Neural crest cell (in vitro differentiated cells): Measurements from ENCODE around the gene SGSH. TPM values are rescaled to one million over a fixed set of nuclear protein-coding genes. Genes with fewer than 3 reads are reported as not detected.
A peak's percentile ranks its signal among the peaks of the same experiment; 100 is the strongest.

Source experiments
- DNase-seq: peaks from one replicate; pipeline ENCODE4 v3.0.0; 2021; ENCODE audit warnings: low read depth, mixed read lengths, low spot score
- H3K27ac Mint-ChIP-seq: one replicate; pipeline ENCODE4 v1.8.0; 2021; ENCODE audit warnings: mild to moderate bottlenecking, mixed read lengths; ENCODE audit not compliant: unreplicated experiment
- H3K27me3 Mint-ChIP-seq: 2 replicates; pipeline ENCODE4 v1.8.0; 2021; ENCODE audit warnings: low read depth, mild to moderate bottlenecking, mixed read lengths
- H3K36me3 Mint-ChIP-seq: 2 replicates; pipeline ENCODE4 v1.8.0; 2021; ENCODE audit warnings: low read depth, mild to moderate bottlenecking, mixed read lengths
- H3K4me1 Mint-ChIP-seq: 2 replicates; pipeline ENCODE4 v1.8.0; 2021; ENCODE audit warnings: mixed read lengths
- H3K4me3 Mint-ChIP-seq: one replicate; pipeline ENCODE4 v1.8.0; 2021; ENCODE audit warnings: mild to moderate bottlenecking, mixed read lengths
- H3K9me3 Mint-ChIP-seq: 2 replicates; pipeline ENCODE4 v1.8.0; 2021; ENCODE audit warnings: mixed read lengths
- CTCF ChIP-seq: fragments of 200-600 bp; sonication (generic); conservative IDR thresholded peaks from 2 replicates; pipeline ENCODE4 v1.5.0; 2021; ENCODE audit warnings: antibody characterized with exemption, mild to moderate bottlenecking
- total RNA-seq: library from RNA; stranded (reverse); gene quantifications from 2 replicates; pipeline ENCODE4 v1.2.1, GENCODE V29; 2021

Gene SGSH
- total RNA-seq, 1 donor from 2014 or later: 32.8 TPM

GRCh38 chr17:80223142-80223815 lies 3.1 kb upstream of the SGSH start:
- no peak for DNase-seq
- Mint-ChIP-seq H3K27me3 (no peaks in the 10 kb centered on the region), H3K4me3 (peak overlapping the region; percentile 75), H3K9me3 (no peaks in the 10 kb centered on the region), H3K27ac (no peak overlapping the region), H3K36me3 (peaks cover 6% of the 10 kb centered on the region), H3K4me1 (peaks cover 26% of the 10 kb centered on the region)
- TF ChIP-seq CTCF: no peak

- no peak for DNase-seq
- peak overlapping the region; percentile 75 for H3K4me3 Mint-ChIP-seq
- peaks cover 27% of the 10 kb centered on the region for H3K4me1 Mint-ChIP-seq
- no peaks in the 10 kb centered on the region for H3K27me3 Mint-ChIP-seq
- H3K9me3 Mint-ChIP-seq: no peaks in the 10 kb centered on the region
- H3K36me3 Mint-ChIP-seq: peaks cover 7% of the 10 kb centered on the region
- TF ChIP-seq CTCF: no peak
- no peak overlapping the region for H3K27ac Mint-ChIP-seq
Measured at GRCh38 chr17:80222376-80223141, 2.4 kb upstream of the SGSH start.

- Mint-ChIP-seq H3K4me1 (peaks cover 25% of the 10 kb centered on the region), H3K4me3 (peak overlapping the region; percentile 89), H3K27me3 (no peaks in the 10 kb centered on the region), H3K27ac (no peak overlapping the region), H3K9me3 (no peaks in the 10 kb centered on the region), H3K36me3 (peaks cover 6% of the 10 kb centered on the region)
- no peak for DNase-seq
- TF ChIP-seq CTCF: no peak
Measured at GRCh38 chr17:80221351-80222105, 1.4 kb upstream of the SGSH start.

GRCh38 chr17:80220736-80221215 lies 643 bp upstream of the SGSH start:
- Mint-ChIP-seq H3K27me3 (no peaks in the 10 kb centered on the region), H3K36me3 (peaks cover 6% of the 10 kb centered on the region), H3K27ac (no peak overlapping the region), H3K4me3 (peak overlapping the region; percentile 89), H3K9me3 (no peaks in the 10 kb centered on the region), H3K4me1 (peaks cover 25% of the 10 kb centered on the region)
- DNase-seq: no peak
- TF ChIP-seq CTCF: no peak

GRCh38 chr17:80219763-80220053 lies 425 bp downstream of the SGSH start:
- H3K27ac Mint-ChIP-seq: peak overlapping the region; percentile 95
- no peak for DNase-seq
- H3K4me3 Mint-ChIP-seq: peak overlapping the region; percentile 92
- H3K4me1 Mint-ChIP-seq: peaks cover 25% of the 10 kb centered on the region
- no peaks in the 10 kb centered on the region for H3K27me3 Mint-ChIP-seq
- peaks cover 6% of the 10 kb centered on the region for H3K36me3 Mint-ChIP-seq
- no peak for TF ChIP-seq CTCF
- no peaks in the 10 kb centered on the region for H3K9me3 Mint-ChIP-seq
